GM18508 (cell line): ENCODE data around the gene KBTBD4.
"Not testable (repeated sequence)": the region's sequence is repeated elsewhere in the genome, so short reads cannot be mapped to it uniquely, and the experiment has no call there.

ENCODE experiments used
- ATAC-seq: cut with Tn5 transposase; IDR thresholded peaks from one replicate; pipeline ENCODE4 v1.9.1; 2021; ENCODE audit warnings: moderate number of reproducible peaks; ENCODE audit not compliant: insufficient read depth, unreplicated experiment

Gene KBTBD4

GRCh38 chr11:47530721-47531120 lies 48.0 kb downstream of the KBTBD4 start:
- ATAC-seq: not testable (repeated sequence)

DNA sequence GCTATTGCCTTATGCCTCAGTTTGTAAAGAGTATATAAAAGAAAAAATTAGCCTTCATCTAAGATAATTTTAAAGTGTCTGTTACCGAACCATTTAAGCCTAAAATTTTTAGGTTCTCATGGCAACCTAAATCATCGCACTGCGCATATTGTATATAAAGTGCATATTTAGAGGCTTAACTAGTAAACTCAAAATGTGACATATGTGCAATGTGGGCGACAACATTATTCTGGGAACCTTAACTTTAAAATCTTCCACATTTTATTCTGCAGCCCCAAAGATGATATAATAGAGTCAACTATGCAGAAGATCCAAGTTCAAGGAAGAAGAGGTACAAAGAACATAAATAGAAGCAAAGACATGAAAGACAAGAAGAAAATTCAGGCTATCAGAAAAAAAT lies 48.8 kb downstream of the KBTBD4 start:
- ATAC-seq: no peak

- ATAC-seq: no peak
Measured at GRCh38 chr11:47527186-47527585, 51.6 kb downstream of the KBTBD4 start.

- ATAC-seq: not testable (repeated sequence)
Measured at GRCh38 chr11:47526032-47526431, 52.7 kb downstream of the KBTBD4 start.

GRCh38 chr11:47524291-47524874 lies 54.4 kb downstream of the KBTBD4 start:
- ATAC-seq: no peak

DNA sequence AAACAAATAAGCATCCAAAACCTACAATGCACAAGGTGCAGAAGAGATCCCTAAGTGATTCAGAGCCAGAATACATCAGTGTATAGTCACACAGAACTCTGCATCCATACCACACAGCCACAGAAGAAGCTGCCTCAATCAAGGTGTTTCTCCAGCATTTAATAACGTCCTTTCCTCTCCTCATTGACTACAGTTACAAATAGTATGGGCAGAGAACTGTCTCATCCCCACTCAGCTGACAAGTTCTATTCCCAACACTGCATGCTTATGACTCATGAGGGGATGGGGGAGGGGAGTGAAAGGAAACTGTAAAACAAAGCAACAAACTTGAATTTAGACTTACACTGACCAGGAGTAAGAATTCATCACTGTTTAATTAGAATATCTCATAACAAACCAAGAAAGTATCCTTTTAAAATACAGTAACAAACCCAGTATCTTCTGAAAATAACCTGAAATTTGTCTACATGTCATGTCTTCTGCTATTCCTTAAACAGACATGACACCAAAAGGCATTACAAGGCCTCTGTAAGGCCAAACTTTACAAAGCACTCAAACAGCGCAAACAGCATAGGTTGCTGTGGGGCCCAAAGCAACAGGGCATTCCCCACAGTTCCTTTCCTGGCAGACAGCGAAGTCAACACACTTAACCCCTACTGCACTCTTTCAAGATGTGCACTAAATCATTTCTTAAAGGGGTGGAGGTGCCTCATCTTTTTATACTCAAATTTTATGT lies 55.1 kb downstream of the KBTBD4 start:
- no peak for ATAC-seq
